GM13977 (cell line): ENCODE measurements around the gene RBM39.
A peak's percentile ranks its signal among the peaks of the same experiment; 100 is the strongest.

ENCODE experiments used
- DNase-seq: peaks from one replicate; pipeline ENCODE4 v3.0.0; 2012; ENCODE audit warnings: low spot score
- CTCF ChIP-seq: IDR thresholded peaks from 2 replicates; pipeline ENCODE4 v1.5.1; 2012; ENCODE audit warnings: mild to moderate bottlenecking, control low read depth; ENCODE audit not compliant: insufficient read depth; ENCODE audit errors: extremely low read depth, missing control alignments
- in situ Hi-C: fragments of 300-500 bp; cut with MboI; formaldehyde crosslinking; loops from one replicate; pipeline ENCODE4 v1.12.0; 2022; ENCODE audit warnings: low sequenced_read_pairs, low pct_unique_long_range_greater_than_20kb, mixed read lengths, inconsistent platforms; ENCODE audit not compliant: unreplicated experiment

The RBM39 gene

GRCh38 chr20:35665949-35666288, 76.1 kb downstream of the RBM39 start:
- no peak for DNase-seq
- TF ChIP-seq CTCF = no peak
- in situ Hi-C loops = no loop called here

- in situ Hi-C loops = no loop called here
- no peak for TF ChIP-seq CTCF
- DNase-seq = peak; percentile 98
Measured at GRCh38 chr20:35664466-35665206, 77.4 kb downstream of the RBM39 start, which contains the start of the genes CPNE1 and RBM12. Gene CPNE1 (minus strand): TSS chr20:35664900. CDS start chr20:35632923, 31,977 bp downstream. Gene RBM12 (minus strand): TSS chr20:35664900. CDS start chr20:35655322, 9,578 bp downstream.

GRCh38 chr20:35663516-35664465, 78.3 kb downstream of the RBM39 start:
- no peak for TF ChIP-seq CTCF
- in situ Hi-C loops = no loop called here
- peak; percentile 57 for DNase-seq

GRCh38 chr20:35662551-35662950, 79.5 kb downstream of the RBM39 start:
- no peak for TF ChIP-seq CTCF
- no peak for DNase-seq
- in situ Hi-C loops = no loop called here

GRCh38 chr20:35661908-35662307, 80.2 kb downstream of the RBM39 start:
- no peak for DNase-seq
- in situ Hi-C loops = no loop called here
- no peak for TF ChIP-seq CTCF

- no peak for TF ChIP-seq CTCF
- in situ Hi-C loops = no loop called here
- no peak for DNase-seq
Measured at GRCh38 chr20:35661053-35661452, 81.0 kb downstream of the RBM39 start.
